ENCODE measurements around the gene PDE4C. TPM values are rescaled to one million over a fixed set of nuclear protein-coding genes. Genes with fewer than 3 reads are reported as not detected.

The PDE4C gene
- total RNA-seq, 1 donor: not detected

DNA sequence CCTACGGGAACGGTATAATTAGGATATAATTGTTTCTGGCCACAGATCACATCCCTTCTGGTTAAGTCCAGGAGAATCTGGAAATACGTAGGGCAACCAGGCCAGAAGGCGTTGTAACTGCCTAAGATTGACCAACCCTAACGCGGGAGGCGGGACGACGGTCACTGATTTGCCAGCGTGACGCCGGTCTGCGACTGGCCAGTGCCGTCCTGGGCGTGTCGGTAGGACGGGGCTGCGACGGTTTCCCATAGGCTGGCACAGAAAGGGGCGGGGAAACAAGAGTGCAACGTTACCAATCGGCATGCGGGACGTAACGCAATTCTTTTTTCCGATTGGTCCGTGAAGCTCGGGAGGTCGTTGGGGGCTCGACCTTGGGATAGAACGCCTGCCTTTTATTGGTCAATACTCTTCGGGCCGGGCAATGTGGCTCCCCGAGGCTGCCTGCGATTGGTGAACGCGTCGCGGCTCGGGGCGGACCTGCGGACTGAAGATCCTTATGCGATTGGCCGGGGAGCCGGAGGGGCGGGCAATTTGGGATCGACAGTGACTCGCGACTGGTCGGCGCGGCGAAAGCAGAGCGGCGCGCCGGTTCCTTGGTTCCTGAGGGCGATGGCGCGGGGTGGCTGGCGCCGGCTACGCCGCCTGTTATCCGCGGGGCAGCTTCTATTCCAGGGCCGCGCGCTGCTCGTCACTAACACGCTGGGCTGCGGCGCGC, 33.4 kb downstream of the PDE4C start, which contains the start of gene MPV17L2:
TSS of gene MPV17L2 (plus strand) at position 546 of the 715 bp plus-strand sequence. CDS start at position 610, 64 bp downstream.
- DNase-seq (ENCODE audit: low read depth): peak; percentile 100
- TF ChIP-seq, protein P1, sequence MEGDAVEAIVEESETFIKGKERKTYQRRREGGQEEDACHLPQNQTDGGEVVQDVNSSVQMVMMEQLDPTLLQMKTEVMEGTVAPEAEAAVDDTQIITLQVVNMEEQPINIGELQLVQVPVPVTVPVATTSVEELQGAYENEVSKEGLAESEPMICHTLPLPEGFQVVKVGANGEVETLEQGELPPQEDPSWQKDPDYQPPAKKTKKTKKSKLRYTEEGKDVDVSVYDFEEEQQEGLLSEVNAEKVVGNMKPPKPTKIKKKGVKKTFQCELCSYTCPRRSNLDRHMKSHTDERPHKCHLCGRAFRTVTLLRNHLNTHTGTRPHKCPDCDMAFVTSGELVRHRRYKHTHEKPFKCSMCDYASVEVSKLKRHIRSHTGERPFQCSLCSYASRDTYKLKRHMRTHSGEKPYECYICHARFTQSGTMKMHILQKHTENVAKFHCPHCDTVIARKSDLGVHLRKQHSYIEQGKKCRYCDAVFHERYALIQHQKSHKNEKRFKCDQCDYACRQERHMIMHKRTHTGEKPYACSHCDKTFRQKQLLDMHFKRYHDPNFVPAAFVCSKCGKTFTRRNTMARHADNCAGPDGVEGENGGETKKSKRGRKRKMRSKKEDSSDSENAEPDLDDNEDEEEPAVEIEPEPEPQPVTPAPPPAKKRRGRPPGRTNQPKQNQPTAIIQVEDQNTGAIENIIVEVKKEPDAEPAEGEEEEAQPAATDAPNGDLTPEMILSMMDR (IDR thresholded peaks at IDR 0.05; ENCODE audit: insufficient read depth, low read length): no peak
- H3K4me3 ChIP-seq (ENCODE audit: low read depth, low read length): peak within 1 kb of the TSS; percentile 89

GRCh38 chr19:18191640-18192062, 34.6 kb downstream of the PDE4C start:
- peak overlapping the region; percentile 68 for H3K4me3 ChIP-seq (ENCODE audit: low read depth, low read length)
- DNase-seq (ENCODE audit: low read depth): no peak
- TF ChIP-seq, protein P1 (IDR thresholded peaks at IDR 0.05; ENCODE audit: insufficient read depth, low read length): no peak

- TF ChIP-seq, protein P1 (IDR thresholded peaks at IDR 0.05; ENCODE audit: insufficient read depth, low read length): no peak
- DNase-seq (ENCODE audit: low read depth): no peak
- no peak overlapping the region for H3K4me3 ChIP-seq (ENCODE audit: low read depth, low read length)
Observed at GRCh38 chr19:18190278-18190677, 36.0 kb downstream of the PDE4C start.

GRCh38 chr19:18185538-18185937, 40.7 kb downstream of the PDE4C start:
- TF ChIP-seq, protein P1 (IDR thresholded peaks at IDR 0.05; ENCODE audit: insufficient read depth, low read length): no peak
- DNase-seq (ENCODE audit: low read depth): no peak
- no peak overlapping the region for H3K4me3 ChIP-seq (ENCODE audit: low read depth, low read length)

DNA sequence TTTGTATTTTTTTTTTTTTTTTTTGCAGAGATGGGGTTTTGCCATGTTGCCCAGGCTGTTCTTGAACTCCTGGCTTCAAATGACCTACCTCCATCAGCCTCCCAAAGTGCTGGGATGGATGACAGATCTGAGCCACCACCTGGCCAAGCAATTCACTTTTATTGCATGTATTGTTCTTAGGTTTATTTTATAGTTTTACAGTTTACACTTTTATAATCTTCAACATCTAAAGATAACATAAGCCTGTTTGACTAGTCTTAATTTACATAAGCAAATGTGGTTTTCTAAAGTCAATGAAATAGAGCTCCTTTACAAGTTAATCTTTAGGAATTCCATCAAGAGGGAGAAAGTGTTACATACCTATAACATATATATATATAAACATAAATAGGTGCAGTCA, 42.7 kb downstream of the PDE4C start:
- TF ChIP-seq, protein P1 (IDR thresholded peaks at IDR 0.05; ENCODE audit: insufficient read depth, low read length): no peak
- DNase-seq (ENCODE audit: low read depth): no peak
- no peak overlapping the region for H3K4me3 ChIP-seq (ENCODE audit: low read depth, low read length)

DNA sequence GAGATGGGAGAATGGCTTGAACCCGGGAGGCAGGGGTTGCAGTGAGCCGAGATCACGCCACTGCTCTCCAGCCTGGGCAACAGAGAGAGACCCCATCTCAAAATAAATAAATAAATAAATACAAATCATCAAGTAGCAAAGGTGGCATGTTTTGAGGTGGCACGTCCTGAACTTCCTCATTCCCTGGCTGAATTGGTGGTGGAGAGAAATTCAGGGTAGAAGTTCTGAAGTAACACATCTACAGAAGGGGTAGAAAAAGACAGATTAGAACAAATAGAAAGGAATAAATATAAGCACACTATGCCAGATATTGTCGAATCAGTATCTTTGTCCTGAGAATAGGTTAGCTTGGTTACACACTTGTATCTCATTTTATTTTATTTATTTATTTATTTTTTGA, 46.3 kb downstream of the PDE4C start:
- DNase-seq (ENCODE audit: low read depth): no peak
- TF ChIP-seq, protein P1 (IDR thresholded peaks at IDR 0.05; ENCODE audit: insufficient read depth, low read length): no peak
- H3K4me3 ChIP-seq (ENCODE audit: low read depth, low read length): no peak overlapping the region

Data from fibroblast of the aortic adventitia (primary cell).